Endothelial cell (in vitro differentiated cells): Measurements from ENCODE around the gene NAPG. TPM values are rescaled to one million over a fixed set of nuclear protein-coding genes. Genes with fewer than 3 reads are reported as not detected.
"Not testable (repeated sequence)": the region's sequence is repeated elsewhere in the genome, so short reads cannot be mapped to it uniquely, and the experiment has no call there.

Experiments used
- DNase-seq: peaks from one replicate; pipeline ENCODE4 v3.0.0; 2021; ENCODE audit warnings: low spot score
- H3K27ac Mint-ChIP-seq: one replicate; pipeline ENCODE4 v1.8.0; 2021; ENCODE audit warnings: mixed read lengths, inconsistent platforms; ENCODE audit not compliant: unreplicated experiment
- H3K27me3 Mint-ChIP-seq: one replicate; pipeline ENCODE4 v1.8.0; 2021; ENCODE audit warnings: mild to moderate bottlenecking, moderate library complexity, mixed read lengths, inconsistent platforms; ENCODE audit not compliant: unreplicated experiment
- H3K36me3 Mint-ChIP-seq: one replicate; pipeline ENCODE4 v1.8.0; 2021; ENCODE audit warnings: mild to moderate bottlenecking, low read depth, mixed read lengths, inconsistent platforms; ENCODE audit not compliant: unreplicated experiment
- H3K4me1 Mint-ChIP-seq: one replicate; pipeline ENCODE4 v1.8.0; 2021; ENCODE audit warnings: mild to moderate bottlenecking, mixed read lengths, inconsistent platforms; ENCODE audit not compliant: unreplicated experiment
- H3K4me3 Mint-ChIP-seq: one replicate; pipeline ENCODE4 v1.8.0; 2021; ENCODE audit warnings: mild to moderate bottlenecking, mixed read lengths, inconsistent platforms; ENCODE audit not compliant: unreplicated experiment
- H3K9me3 Mint-ChIP-seq: one replicate; pipeline ENCODE4 v1.8.0; 2021; ENCODE audit warnings: mixed read lengths, inconsistent platforms; ENCODE audit not compliant: unreplicated experiment
- total RNA-seq: library from RNA; stranded (reverse); fragmentation: NEBNext Ultra II Directional; extraction: Animal tissue kit (Norgen Biotek cat#: 25700); gene quantifications from one replicate; pipeline ENCODE4 v1.2.1, GENCODE V29; 2021; ENCODE audit not compliant: unreplicated experiment
- TF ChIP-seq, protein P1 (sequence below): fragments of 200-600 bp; sonication (generic); IDR thresholded peaks from one replicate; pipeline ENCODE4 v1.5.0; 2021; ENCODE audit warnings: antibody characterized with exemption; ENCODE audit not compliant: unreplicated experiment

NAPG gene
- total RNA-seq, 1 donor from 2014 or later: 33.6 TPM

DNA sequence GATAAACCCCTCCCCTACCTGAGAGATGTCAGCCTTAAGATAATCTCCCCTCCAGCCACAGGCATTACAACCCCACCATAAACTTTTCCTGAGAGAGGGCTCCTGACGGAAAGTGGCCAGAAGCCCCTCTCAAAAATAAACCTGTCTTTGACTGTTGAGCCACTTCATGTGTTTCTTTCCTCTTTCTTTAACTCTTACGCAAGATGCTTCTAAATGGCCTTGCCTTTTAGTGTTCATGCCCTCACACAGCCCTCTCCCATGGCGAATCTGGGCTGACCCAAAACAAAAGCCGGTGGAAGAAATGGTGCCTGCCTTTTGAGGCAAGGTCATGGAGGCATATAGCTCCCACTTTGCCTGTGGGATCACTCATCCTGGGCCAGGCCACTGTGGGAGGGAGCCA, 54.4 kb downstream of the NAPG start:
- DNase-seq: no peak
- Mint-ChIP-seq H3K4me3 (no peak overlapping the region), H3K36me3 (peaks cover 13% of the 10 kb centered on the region), H3K9me3 (no peaks in the 10 kb centered on the region), H3K27ac (no peak overlapping the region), H3K4me1 (no peaks in the 10 kb centered on the region), H3K27me3 (peaks cover 2% of the 10 kb centered on the region)
- TF ChIP-seq, protein P1, sequence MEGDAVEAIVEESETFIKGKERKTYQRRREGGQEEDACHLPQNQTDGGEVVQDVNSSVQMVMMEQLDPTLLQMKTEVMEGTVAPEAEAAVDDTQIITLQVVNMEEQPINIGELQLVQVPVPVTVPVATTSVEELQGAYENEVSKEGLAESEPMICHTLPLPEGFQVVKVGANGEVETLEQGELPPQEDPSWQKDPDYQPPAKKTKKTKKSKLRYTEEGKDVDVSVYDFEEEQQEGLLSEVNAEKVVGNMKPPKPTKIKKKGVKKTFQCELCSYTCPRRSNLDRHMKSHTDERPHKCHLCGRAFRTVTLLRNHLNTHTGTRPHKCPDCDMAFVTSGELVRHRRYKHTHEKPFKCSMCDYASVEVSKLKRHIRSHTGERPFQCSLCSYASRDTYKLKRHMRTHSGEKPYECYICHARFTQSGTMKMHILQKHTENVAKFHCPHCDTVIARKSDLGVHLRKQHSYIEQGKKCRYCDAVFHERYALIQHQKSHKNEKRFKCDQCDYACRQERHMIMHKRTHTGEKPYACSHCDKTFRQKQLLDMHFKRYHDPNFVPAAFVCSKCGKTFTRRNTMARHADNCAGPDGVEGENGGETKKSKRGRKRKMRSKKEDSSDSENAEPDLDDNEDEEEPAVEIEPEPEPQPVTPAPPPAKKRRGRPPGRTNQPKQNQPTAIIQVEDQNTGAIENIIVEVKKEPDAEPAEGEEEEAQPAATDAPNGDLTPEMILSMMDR: no peak

DNA sequence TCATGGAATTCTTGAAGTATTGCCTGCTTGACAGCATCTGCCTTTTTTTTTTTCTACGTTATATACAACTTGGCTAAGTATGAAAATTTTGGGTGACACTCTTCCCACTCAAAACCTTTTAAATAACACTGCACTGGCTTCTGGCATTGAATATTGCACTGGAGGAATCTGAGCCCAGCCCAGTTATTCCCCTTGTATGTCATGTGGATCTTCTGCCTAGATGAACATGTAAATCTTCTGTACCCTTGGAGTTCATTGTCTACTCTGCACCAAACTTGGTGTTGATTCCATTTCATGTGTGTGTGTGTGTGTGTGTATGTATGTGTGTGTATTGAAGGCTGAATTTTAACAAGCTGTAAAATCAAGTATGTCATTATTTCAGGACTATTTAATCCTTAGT, 59.4 kb downstream of the NAPG start:
- DNase-seq: no peak
- no peak overlapping the region for H3K27ac Mint-ChIP-seq
- H3K27me3 Mint-ChIP-seq: peaks cover 2% of the 10 kb centered on the region
- H3K9me3 Mint-ChIP-seq: peaks cover 4% of the 10 kb centered on the region
- no peak overlapping the region for H3K4me3 Mint-ChIP-seq
- peaks cover 4% of the 10 kb centered on the region for H3K36me3 Mint-ChIP-seq
- no peaks in the 10 kb centered on the region for H3K4me1 Mint-ChIP-seq
- TF ChIP-seq, protein P1: no peak

DNA sequence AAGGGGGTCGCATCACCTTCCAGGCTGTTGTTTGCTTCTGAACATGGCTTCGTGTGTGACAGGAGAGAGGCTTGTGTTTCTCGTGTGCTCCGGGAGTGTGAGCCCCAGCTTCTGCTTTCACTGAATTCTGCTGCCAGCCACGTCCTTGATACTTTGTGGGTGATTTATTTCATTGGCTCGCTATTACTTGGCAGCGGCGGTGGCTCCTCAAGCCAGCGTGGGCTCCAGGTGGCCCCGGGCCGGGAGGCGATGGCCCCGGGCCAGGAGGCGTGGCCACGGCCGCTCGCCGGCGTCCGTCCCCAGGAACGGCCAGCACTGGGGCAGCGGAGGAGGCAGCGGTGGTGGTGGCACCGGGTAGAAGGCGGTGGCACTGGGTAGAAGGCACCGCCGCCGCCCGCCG, 63.1 kb downstream of the NAPG start:
- H3K9me3 Mint-ChIP-seq: peaks cover 4% of the 10 kb centered on the region
- no peak for DNase-seq

DNA sequence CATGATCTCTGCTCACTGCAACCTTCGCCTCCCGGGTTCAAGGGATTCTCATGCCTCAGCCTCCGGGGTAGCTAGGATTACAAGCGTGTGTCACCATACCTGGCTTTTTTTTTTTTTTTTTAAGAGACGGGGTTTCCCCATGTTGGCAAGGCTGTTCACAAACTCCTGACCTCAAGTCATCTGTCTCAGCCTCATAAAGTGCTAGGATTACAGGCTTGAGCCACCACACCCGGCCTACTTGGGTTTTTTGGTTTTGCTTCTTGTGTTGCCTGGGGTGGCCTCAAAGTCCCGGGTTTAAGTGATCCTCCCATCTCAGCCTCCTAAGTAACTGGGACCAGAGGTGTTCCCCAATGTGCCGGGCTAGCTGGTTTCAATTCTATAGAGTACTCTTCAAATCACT, 64.6 kb downstream of the NAPG start:
- Mint-ChIP-seq H3K4me1 (no peaks in the 10 kb centered on the region), H3K27me3 (peaks cover 2% of the 10 kb centered on the region), H3K27ac (no peak overlapping the region), H3K4me3 (no peak overlapping the region), H3K9me3 (peaks cover 4% of the 10 kb centered on the region), H3K36me3 (no peaks in the 10 kb centered on the region)
- TF ChIP-seq, protein P1: no peak
- no peak for DNase-seq

More for the DNA sequence above, 63.1 kb downstream of the NAPG start:
- peaks cover 2% of the 10 kb centered on the region for H3K27me3 Mint-ChIP-seq
- no peak overlapping the region for H3K27ac Mint-ChIP-seq
- H3K4me3 Mint-ChIP-seq: no peak overlapping the region
- no peaks in the 10 kb centered on the region for H3K4me1 Mint-ChIP-seq
- no peaks in the 10 kb centered on the region for H3K36me3 Mint-ChIP-seq
- TF ChIP-seq, protein P1: no peak

DNA sequence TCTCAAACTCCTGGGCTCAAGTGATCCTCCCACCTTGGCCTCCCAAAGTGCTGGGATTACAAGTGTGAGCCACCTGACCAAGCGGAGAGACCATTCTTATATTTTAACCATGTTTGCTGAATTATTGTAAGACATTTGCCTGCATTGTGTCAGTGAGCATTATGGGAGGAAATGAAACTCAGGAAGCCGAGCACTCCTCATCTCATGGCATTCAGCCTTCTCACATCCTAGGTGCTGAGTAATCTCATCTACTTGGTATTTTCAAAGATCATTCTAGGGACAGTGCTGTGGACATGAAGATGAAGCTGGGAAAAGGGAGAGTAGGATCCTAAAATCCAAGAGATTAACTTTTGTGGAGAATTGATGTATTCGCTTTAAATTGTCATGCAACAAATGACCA, 66.1 kb downstream of the NAPG start:
- Mint-ChIP-seq H3K36me3 (no peaks in the 10 kb centered on the region), H3K9me3 (peaks cover 4% of the 10 kb centered on the region), H3K27ac (no peak overlapping the region), H3K4me3 (no peak overlapping the region), H3K27me3 (peaks cover 2% of the 10 kb centered on the region), H3K4me1 (no peaks in the 10 kb centered on the region)
- TF ChIP-seq, protein P1: no peak
- DNase-seq: no peak

DNA sequence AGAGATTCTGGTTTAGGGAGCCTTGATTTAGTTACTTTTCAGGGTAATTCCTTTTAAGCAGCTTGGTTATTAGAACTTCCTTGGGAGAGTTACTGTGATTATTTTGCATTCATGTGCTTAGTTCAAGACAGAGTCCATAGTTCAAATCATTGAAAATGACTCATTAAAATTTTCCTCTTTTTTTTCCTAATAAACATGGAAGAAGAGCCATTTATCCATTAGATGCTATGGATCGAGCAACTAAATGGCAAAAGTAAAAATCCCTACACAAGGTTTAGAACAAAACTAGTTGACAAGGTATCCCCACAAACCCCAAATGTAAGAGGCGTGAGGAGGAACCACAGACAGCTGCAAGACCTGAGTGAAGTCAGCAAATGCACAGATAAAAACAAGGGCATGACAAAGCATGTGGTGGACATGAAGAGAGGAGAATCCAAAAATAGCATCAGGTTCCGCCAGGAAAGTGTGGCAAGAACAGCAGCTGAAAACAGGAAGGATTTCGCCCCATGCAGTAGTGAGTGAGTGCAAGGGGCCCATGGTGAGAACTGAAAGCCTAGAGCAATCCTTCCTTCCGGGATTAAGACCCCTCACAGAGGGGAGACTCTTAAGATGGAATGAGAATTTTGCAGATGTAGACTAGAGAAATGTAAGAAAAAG, 67.7 kb downstream of the NAPG start:
- not testable (repeated sequence) for H3K36me3 Mint-ChIP-seq, H3K27me3 Mint-ChIP-seq, H3K4me1 Mint-ChIP-seq, H3K9me3 Mint-ChIP-seq, H3K27ac Mint-ChIP-seq, DNase-seq, H3K4me3 Mint-ChIP-seq

DNA sequence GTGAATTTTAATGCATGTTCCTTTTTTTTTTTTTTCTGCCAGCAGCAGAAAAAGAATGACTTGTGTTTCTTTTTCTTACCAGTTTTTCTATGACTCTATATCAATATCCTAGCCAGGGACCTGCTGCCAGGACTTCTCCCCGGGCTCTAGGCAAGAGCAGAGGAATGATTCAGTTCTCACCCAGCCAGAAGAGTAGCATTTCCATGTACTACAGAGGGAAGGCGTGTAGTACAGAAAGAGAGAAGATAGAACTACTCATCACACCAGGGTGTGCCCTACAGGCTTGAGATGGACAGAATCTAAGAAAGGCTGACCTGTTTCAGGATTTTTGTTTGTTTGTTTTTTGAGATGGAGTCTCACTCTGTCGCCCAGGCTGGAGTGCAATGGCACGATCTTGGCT, 70.1 kb downstream of the NAPG start:
- not testable (repeated sequence) for DNase-seq, H3K36me3 Mint-ChIP-seq, H3K4me1 Mint-ChIP-seq, H3K9me3 Mint-ChIP-seq, H3K27ac Mint-ChIP-seq, H3K27me3 Mint-ChIP-seq, H3K4me3 Mint-ChIP-seq

DNA sequence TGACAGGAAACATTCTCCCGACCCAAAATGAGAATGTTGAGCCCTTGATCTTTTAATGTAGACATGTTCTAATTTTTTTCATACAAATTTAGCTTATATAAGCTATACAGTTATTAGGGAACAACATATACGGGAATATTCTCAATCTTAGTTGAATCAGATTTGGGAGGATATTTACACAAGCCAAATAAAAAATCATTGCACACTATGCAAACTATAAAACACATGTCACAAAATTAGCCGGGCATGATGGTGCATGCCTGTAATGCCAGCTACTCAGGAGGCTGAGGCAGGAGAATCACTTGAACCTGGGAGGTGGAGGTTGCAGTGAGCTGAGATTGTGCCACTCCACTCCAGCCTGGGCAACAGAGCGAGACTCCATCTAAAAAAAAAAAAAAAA, 71.9 kb downstream of the NAPG start:
- DNase-seq, H3K27me3 Mint-ChIP-seq, H3K9me3 Mint-ChIP-seq, H3K4me3 Mint-ChIP-seq, H3K27ac Mint-ChIP-seq, H3K36me3 Mint-ChIP-seq, H3K4me1 Mint-ChIP-seq: not testable (repeated sequence)
